Retinal pigment epithelial cell (primary cell): ENCODE measurements around the gene ADRB1.

Experiments used
- DNase-seq: peaks from one replicate; pipeline ENCODE4 v3.0.0-alpha.2; 2010; ENCODE audit warnings: low read depth
- H3K4me3 ChIP-seq: 2 replicates; pipeline ENCODE4 v1.5.1; 2011; ENCODE audit warnings: mild to moderate bottlenecking, low read length, control low read depth, moderate library complexity
- CTCF ChIP-seq: conservative IDR thresholded peaks from 2 replicates; pipeline ENCODE4 v1.5.1; 2011; ENCODE audit warnings: low read depth, low read length, control low read depth, inconsistent platforms

Gene ADRB1

DNA sequence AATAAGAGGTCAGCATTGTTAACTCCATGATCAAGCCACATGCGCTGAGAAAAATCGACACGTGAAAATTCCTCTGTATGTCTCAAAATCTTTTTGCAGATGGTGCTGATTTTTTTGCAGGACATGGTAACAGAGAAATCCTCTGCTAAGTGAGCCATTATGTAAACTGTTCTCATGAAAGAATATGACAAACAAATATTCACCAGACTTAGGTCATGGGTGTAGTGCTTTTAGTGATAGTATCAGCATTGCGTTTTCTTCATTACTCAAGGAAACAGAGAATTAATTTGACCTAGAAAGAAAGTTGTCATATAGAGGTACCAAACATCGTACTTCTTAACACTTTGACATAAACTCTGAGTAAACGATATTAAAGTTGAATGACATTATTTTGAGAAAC, 34.7 kb downstream of the ADRB1 start:
- no peak overlapping the region for H3K4me3 ChIP-seq
- TF ChIP-seq CTCF: no peak
- no peak for DNase-seq

DNA sequence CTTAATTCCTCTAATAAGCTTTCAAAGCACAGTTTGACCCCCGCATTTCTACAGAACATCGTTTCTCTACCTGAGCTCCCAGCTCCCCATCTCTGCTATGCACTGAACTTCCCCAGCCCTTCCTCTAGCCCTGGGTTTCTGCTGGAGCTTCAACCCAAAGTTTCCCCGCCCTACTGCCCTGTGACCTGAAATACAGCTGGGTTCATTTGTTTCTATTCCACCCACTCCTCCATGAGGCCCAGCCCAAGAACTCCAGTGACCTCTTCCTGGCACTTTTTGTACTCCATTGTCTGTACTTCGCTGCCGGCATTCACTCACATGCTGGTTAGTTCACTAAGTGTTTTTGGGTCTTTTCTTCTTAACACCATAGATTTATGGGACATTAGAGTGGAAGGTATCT, 35.8 kb downstream of the ADRB1 start:
- DNase-seq: no peak
- TF ChIP-seq CTCF: no peak
- H3K4me3 ChIP-seq: no peak overlapping the region

DNA sequence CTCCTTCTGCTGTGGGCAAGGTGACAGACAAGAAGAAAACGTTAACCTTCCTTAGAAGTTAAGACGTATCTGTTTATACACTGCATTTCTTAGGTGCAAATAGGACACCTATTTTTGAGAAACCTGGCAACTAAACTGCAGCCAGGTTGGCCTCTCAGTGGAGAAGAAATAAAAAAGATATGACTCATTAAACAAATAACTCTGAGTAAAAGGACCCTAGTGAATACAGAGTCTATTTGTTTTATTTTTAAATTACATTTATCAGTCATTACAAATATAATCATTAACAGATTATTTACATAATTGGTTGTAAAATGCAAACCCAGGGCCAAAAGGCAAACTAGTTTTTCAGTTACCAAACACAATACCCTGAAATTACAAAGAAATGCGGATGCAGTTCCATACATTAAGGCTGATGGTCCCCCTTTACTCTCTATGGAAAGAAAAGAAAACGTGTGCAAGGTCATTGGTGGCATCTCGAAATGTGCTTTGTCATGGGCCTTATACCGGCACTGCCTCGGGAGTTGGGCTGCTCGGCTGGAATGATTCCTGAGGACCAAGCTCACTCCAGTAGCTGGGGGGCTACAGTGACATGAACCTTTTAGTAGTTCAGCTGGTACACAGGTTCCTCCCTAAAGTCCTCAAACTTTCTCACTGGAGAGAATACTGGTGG, 38.4 kb downstream of the ADRB1 start:
- H3K4me3 ChIP-seq: no peak overlapping the region
- no peak for DNase-seq
- no peak for TF ChIP-seq CTCF

DNA sequence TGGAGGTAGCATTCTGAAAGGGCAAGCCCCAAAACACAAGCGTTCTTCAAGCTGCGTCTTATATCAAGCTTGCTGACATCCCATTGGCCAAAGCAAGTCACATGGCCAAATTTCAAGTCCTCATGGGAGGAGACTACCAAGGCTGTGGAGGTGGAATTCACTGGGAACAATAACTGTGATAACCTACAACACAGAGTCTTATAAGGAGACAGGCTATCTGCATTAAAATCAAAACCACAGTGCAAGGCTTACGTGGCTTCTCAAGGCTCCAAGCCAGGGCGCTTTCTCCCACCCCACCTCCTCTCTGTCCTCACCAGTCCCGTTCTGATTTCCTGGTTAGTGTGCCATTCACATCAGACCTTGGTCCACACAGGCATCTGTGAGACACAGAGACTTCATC, 39.4 kb downstream of the ADRB1 start:
- no peak for TF ChIP-seq CTCF
- H3K4me3 ChIP-seq: no peak overlapping the region
- no peak for DNase-seq

DNA sequence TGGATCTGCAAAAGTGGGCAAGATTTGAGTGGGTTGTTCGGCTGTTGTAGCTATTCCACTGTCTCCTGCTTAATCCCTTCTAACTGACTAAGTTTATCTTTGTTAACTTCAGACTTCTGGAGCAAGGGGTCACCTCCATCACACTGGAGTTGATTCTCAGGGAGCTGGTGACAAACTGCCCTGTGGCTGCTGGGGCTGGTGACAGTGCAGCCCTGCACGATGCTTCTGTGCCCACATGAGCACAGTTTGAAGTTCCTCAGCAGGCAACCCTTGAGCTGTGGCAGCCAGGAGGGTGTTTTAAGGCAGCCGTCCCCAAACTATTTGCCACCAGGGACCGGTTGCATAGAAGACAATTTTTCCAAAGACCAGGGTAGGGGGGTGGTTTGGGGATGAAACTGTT, 40.5 kb downstream of the ADRB1 start:
- no peak overlapping the region for H3K4me3 ChIP-seq
- no peak for DNase-seq
- no peak for TF ChIP-seq CTCF

DNA sequence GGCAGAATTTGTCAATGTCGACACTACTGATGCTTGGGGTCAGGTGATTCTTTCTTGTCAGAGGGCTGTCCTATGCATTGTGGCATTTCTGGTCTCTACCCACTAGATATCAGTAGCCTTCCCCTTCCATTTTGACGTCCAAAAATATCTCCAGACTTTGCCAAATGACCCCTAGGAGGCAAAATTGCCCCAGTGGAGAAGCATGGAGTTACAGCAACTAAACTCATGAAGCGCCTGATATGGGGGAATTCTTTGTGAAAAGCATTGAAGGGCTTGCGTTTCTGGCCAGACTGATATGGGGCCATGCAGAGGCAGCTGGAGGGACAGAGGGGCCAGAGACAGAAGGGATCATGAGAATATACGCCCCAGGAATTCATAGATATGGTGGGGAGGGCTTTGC, 43.6 kb downstream of the ADRB1 start:
- no peak overlapping the region for H3K4me3 ChIP-seq
- no peak for DNase-seq
- TF ChIP-seq CTCF: peak; percentile 6

DNA sequence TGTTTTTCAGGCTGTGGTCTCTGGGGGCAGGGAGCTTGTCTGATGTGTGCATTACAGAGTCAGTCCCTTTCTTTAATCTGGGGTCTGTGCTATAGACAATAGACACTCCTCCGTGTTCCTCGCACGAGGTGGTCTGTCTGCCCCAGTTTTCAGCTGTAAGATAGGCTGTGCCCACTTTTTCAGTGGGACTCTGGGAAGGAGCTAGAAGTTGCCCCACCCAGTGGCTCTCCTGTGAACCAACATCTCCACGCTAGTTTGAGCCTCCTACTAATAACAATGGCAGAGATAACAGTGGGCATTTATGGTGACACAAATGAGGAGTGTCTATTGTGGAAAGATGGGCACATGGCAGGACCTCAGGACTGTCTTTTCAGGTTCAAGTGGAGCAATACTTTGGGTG, 44.0 kb downstream of the ADRB1 start:
- no peak for DNase-seq
- H3K4me3 ChIP-seq: no peak overlapping the region
- no peak for TF ChIP-seq CTCF
